OCI-LY3 (cell line): Measurements from ENCODE around the gene MKX.

Source experiments
- H2AFZ ChIP-seq: fragments of 200-600, 300-600 bp; shearing (Covaris generic); 2 replicates; pipeline ENCODE4 v1.6.0; 2014; ENCODE audit warnings: antibody characterized with exemption, low read depth, low read length
- H3K27ac ChIP-seq: fragments of 200-600, 300-600 bp; sonication (generic); 2 replicates; pipeline ENCODE4 v1.5.1; 2014; ENCODE audit warnings: mild to moderate bottlenecking, low read length, moderate library complexity, mixed read lengths
- H3K27me3 ChIP-seq: fragments of 200-600, 300-600 bp; sonication (generic); 2 replicates; pipeline ENCODE4 v1.6.1; 2014; ENCODE audit warnings: low read depth, low read length, mixed read lengths
- H3K36me3 ChIP-seq: fragments of 200-600, 300-600 bp; sonication (generic); replicated peaks from 2 replicates; pipeline ENCODE3; 2014; ENCODE audit warnings: low read depth, low read length, mixed read lengths
- H3K4me1 ChIP-seq: fragments of 300-600, 200-600 bp; sonication (generic); 2 replicates; pipeline ENCODE4 v1.6.1; 2014; ENCODE audit warnings: low read length, mixed read lengths
- H3K4me2 ChIP-seq: fragments of 200-600, 300-600 bp; sonication (generic); 2 replicates; pipeline ENCODE4 v1.6.1; 2014; ENCODE audit warnings: low read length, mixed read lengths
- H3K4me3 ChIP-seq: fragments of 300-600, 200-600 bp; sonication (generic); 2 replicates; pipeline ENCODE4 v1.5.1; 2014; ENCODE audit warnings: antibody characterized with exemption, mild to moderate bottlenecking, low read length, moderate library complexity
- H3K79me2 ChIP-seq: fragments of 300-600, 200-600 bp; shearing (Covaris generic); 2 replicates; pipeline ENCODE4 v1.6.1; 2014; ENCODE audit warnings: mild to moderate bottlenecking, low read length, mixed read lengths
- H3K9ac ChIP-seq: fragments of 300-600, 200-600 bp; shearing (Covaris generic); 2 replicates; pipeline ENCODE4 v1.6.0; 2014; ENCODE audit warnings: mild to moderate bottlenecking, low read length, moderate library complexity
- H3K9me3 ChIP-seq: fragments of 200-600, 300-600 bp; shearing (Covaris generic); 2 replicates; pipeline ENCODE4 v1.6.1; 2014; ENCODE audit warnings: low read length, mixed read lengths; ENCODE audit not compliant: insufficient read depth
- H4K20me1 ChIP-seq: fragments of 200-600, 300-600 bp; sonication (generic); 2 replicates; pipeline ENCODE4 v1.6.1; 2016; ENCODE audit warnings: low read length, mixed read lengths; ENCODE audit not compliant: insufficient read depth
- EZH2phosphoT487 ChIP-seq: fragments of 200-600 bp; shearing (Covaris generic); IDR thresholded peaks from 2 replicates; pipeline ENCODE4 v1.6.1; 2018; ENCODE audit warnings: antibody characterized with exemption, mixed run types, low read depth
- TF ChIP-seq, protein P1 (sequence below): fragments of 200-600, 300-600 bp; sonication (generic); IDR thresholded peaks from 2 replicates; pipeline ENCODE4 v1.5.1; 2014; ENCODE audit warnings: antibody characterized with exemption, low read length, low read depth

The MKX gene

DNA sequence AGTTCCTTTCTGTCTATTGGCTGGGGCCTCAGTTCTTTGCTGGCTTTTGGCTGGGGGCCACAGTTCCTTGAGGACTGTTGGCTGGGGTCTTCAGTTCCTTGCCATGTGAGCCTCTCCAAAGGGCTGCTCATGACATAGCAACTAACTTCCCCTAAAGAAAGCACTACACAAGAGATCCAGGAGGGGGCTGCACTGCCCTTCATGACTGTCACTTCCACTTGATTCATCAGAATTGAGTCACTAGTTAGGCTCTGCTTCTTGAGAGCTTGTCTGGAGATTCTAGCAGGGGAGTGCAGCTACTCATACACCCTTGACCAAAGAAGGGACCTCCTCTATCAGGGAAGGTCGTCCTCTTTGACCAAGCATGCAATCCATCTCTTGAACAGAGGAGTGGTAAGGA, 38.0 kb upstream of the MKX start:
- H3K27me3 ChIP-seq, result no peaks in the 10 kb centered on the region
- H2AFZ ChIP-seq, result no peak overlapping the region
- H3K36me3 ChIP-seq, result no peaks in the 10 kb centered on the region
- H3K9ac ChIP-seq, result no peak overlapping the region
- TF ChIP-seq, protein P1, sequence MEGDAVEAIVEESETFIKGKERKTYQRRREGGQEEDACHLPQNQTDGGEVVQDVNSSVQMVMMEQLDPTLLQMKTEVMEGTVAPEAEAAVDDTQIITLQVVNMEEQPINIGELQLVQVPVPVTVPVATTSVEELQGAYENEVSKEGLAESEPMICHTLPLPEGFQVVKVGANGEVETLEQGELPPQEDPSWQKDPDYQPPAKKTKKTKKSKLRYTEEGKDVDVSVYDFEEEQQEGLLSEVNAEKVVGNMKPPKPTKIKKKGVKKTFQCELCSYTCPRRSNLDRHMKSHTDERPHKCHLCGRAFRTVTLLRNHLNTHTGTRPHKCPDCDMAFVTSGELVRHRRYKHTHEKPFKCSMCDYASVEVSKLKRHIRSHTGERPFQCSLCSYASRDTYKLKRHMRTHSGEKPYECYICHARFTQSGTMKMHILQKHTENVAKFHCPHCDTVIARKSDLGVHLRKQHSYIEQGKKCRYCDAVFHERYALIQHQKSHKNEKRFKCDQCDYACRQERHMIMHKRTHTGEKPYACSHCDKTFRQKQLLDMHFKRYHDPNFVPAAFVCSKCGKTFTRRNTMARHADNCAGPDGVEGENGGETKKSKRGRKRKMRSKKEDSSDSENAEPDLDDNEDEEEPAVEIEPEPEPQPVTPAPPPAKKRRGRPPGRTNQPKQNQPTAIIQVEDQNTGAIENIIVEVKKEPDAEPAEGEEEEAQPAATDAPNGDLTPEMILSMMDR, result peak; percentile 52
- TF ChIP-seq EZH2phosphoT487, result no peak
- no peak overlapping the region for H3K27ac ChIP-seq
- H4K20me1 ChIP-seq, result no peaks in the 10 kb centered on the region
- H3K9me3 ChIP-seq, result no peaks in the 10 kb centered on the region
- no peak overlapping the region for H3K4me2 ChIP-seq
- no peaks in the 10 kb centered on the region for H3K79me2 ChIP-seq
- H3K4me1 ChIP-seq, result no peaks in the 10 kb centered on the region
- no peak overlapping the region for H3K4me3 ChIP-seq

DNA sequence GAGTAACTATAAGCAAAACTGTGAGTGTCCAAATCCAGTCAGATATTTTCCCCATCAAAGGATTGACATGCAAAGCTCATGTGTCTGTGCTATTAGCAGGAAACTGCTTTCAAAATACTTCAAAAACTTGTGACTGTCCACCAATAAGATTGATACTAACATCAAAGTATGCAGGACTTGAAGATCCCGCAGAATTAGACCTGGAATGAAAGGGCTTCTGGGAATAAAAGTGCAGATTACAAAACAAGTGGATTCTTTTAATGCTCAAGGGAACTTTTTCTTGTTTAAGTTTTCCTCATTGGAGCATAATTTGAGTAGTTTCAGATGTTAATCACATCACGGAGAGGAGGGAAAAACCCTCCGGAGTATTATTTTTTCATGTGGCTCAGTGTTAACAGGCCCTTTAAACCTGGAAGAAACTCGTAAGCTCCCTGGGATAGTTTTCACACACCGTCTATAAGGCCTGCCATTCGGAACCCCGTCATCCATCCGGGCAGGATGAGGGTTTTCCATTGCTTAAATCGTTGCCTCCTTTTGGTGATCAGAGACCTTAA, 33.9 kb upstream of the MKX start:
- H3K36me3 ChIP-seq, result no peaks in the 10 kb centered on the region
- H4K20me1 ChIP-seq, result no peaks in the 10 kb centered on the region
- no peak for TF ChIP-seq EZH2phosphoT487
- TF ChIP-seq, protein P1, result no peak
- H3K4me1 ChIP-seq, result no peaks in the 10 kb centered on the region
- no peak overlapping the region for H2AFZ ChIP-seq
- H3K4me2 ChIP-seq, result no peak overlapping the region
- H3K4me3 ChIP-seq, result no peak overlapping the region
- H3K27ac ChIP-seq, result no peak overlapping the region
- no peaks in the 10 kb centered on the region for H3K79me2 ChIP-seq
- H3K27me3 ChIP-seq, result no peaks in the 10 kb centered on the region
- no peaks in the 10 kb centered on the region for H3K9me3 ChIP-seq
- no peak overlapping the region for H3K9ac ChIP-seq

DNA sequence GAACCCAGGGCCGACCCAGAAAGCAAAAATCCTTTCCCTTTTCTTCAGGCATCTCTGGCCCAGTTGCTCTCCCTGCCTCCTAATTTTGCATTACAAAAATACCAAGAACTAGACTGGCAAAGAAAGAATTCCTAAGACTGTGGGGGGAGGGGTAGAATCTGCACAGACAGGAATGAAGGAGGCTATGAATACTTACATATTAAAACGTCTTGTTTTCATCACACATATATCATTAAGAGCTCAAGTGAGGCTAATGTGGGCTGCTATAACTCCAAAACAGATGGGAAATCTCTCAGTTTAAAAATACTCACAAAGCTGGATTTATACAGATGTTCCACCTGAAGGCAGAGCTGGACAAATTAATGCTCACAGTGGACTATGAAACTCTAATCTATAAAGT, 29.2 kb upstream of the MKX start:
- H3K27ac ChIP-seq, result no peak overlapping the region
- TF ChIP-seq, protein P1, result no peak
- no peak for TF ChIP-seq EZH2phosphoT487
- H3K9ac ChIP-seq, result no peak overlapping the region
- no peak overlapping the region for H2AFZ ChIP-seq
- H3K4me3 ChIP-seq, result no peak overlapping the region
- H3K27me3 ChIP-seq, result no peaks in the 10 kb centered on the region
- H3K36me3 ChIP-seq, result no peaks in the 10 kb centered on the region
- no peaks in the 10 kb centered on the region for H3K4me1 ChIP-seq
- no peak overlapping the region for H3K4me2 ChIP-seq
- H3K9me3 ChIP-seq, result no peaks in the 10 kb centered on the region
- H3K79me2 ChIP-seq, result no peaks in the 10 kb centered on the region
- H4K20me1 ChIP-seq, result no peaks in the 10 kb centered on the region

DNA sequence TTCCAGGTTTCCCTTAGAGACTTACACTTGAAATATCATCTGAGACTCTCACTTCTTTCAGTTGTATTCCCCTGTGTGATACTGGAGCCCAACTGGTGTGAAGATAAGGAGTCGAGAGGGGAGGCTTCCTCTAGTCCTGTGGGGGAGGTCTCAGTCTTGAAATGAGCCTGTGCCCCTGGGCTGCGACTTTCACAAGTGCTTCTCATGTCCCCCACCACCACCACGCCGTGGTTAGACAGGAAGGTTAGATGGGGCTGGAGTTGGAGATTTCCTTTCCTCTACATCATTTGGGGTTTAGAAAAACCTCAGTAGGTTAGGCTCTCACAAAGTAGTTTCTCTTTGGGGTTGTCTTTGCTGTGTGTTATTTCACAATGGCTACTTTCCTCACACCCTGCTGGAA, 25.6 kb upstream of the MKX start:
- TF ChIP-seq, protein P1, result no peak
- H2AFZ ChIP-seq, result no peak overlapping the region

More for the DNA sequence above, 25.6 kb upstream of the MKX start:
- Histone ChIP-seq H3K9ac (no peak overlapping the region), H3K27me3 (no peaks in the 10 kb centered on the region), H3K9me3 (no peaks in the 10 kb centered on the region), H3K36me3 (no peaks in the 10 kb centered on the region), H3K79me2 (no peaks in the 10 kb centered on the region), H4K20me1 (no peaks in the 10 kb centered on the region), H3K27ac (no peak overlapping the region), H3K4me3 (no peak overlapping the region), H3K4me1 (no peaks in the 10 kb centered on the region), H3K4me2 (no peak overlapping the region)
